Panc1 (cell line): ENCODE data around the gene DPH2.

ENCODE experiments used
- TCF7L2 ChIP-seq: IDR thresholded peaks from 2 replicates; pipeline ENCODE4 v1.6.1; 2011; ENCODE audit warnings: mild to moderate bottlenecking, low read depth, low read length, inconsistent platforms
- TF ChIP-seq, protein P1 (sequence below): fragments of 450-650 bp; IDR thresholded peaks from 2 replicates; pipeline ENCODE4 v1.5.1; 2017; ENCODE audit warnings: mild to moderate bottlenecking

DNA sequence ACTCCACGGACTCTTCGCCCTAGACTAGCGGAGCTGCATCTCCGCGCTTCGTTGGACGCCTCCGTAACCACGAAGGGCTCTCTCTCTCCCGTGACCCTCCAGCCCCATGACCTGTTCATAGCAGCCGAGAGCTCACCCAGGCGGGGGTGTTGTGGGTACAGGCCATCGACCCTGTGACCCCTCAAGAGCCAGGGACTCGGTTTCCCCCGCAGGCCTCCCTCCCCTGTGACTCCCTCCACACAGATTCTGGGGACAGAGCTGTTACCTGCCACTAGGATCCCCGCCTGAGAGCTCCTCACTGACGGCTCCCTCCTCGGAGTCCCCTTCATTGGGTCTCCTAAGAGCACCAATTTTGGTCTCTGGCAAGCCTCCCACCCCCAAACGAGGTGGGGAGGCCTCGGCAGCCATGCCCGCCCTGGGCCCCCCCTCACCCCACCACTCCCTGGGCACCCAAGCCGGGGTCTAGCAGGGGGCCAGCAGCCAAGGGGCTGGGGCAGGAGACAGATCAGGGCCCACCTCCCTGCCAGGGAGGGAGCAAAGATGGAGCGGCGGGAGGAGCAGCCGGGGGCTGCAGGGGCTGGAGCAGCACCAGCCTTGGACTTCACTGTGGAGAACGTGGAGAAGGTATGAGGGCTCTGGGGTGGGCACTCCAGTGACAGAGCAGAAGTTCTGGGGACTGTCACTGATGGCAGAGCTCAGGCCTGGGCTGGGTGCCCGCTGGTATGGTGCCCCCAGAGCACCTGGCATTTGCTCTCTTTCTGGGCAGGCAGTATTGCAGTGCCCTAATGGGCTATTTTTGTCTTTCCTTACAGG is 22.5 kb upstream of the DPH2 start:
- TF ChIP-seq, protein P1, sequence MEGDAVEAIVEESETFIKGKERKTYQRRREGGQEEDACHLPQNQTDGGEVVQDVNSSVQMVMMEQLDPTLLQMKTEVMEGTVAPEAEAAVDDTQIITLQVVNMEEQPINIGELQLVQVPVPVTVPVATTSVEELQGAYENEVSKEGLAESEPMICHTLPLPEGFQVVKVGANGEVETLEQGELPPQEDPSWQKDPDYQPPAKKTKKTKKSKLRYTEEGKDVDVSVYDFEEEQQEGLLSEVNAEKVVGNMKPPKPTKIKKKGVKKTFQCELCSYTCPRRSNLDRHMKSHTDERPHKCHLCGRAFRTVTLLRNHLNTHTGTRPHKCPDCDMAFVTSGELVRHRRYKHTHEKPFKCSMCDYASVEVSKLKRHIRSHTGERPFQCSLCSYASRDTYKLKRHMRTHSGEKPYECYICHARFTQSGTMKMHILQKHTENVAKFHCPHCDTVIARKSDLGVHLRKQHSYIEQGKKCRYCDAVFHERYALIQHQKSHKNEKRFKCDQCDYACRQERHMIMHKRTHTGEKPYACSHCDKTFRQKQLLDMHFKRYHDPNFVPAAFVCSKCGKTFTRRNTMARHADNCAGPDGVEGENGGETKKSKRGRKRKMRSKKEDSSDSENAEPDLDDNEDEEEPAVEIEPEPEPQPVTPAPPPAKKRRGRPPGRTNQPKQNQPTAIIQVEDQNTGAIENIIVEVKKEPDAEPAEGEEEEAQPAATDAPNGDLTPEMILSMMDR: no peak
- no peak for TF ChIP-seq TCF7L2
